ENCODE measurements around the gene GPC5. TPM values are rescaled to one million over a fixed set of nuclear protein-coding genes. Genes with fewer than 3 reads are reported as not detected.
A peak's percentile ranks its signal among the peaks of the same experiment; 100 is the strongest.

The GPC5 gene
- total RNA-seq, 1 experiment from 2014 or later: 0.26 TPM

DNA sequence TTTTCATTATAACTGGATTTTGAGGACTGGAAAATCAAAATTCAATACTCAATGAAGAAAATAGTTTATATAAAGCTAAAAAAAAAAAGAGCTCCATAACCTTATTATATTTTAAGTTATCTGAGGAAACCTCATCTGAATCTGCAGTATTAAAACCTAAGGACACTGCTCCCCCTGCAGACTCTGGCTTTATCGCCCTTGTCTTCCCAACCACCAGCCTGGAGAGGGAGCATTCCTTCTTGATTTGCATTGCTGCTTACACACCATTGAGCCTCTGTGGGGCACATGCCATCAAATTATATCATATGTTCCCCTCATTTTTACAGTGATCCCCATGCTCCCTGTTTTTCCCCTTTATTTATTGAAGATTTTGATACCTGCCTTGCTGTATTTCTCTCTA, 956.8 kb downstream of the GPC5 start:
- Histone ChIP-seq H3K36me3 (ENCODE audit: control insufficient read depth, insufficient read depth, low read length) (no peaks in the 10 kb centered on the region), H3K27me3 (ENCODE audit: control insufficient read depth, insufficient read depth, low read length) (no peaks in the 10 kb centered on the region), H3K4me3 (ENCODE audit: low read depth in 2 of 2, low read length in 2 of 2) (no peak overlapping the region), H3K27ac (ENCODE audit: low read length) (no peak overlapping the region), H3K9me3 (ENCODE audit: control insufficient read depth, insufficient read depth, low read depth, low read length) (no peaks in the 10 kb centered on the region), H3K4me1 (ENCODE audit: control insufficient read depth, insufficient read depth, low read length) (no peaks in the 10 kb centered on the region)
- no TSS peak for BruUV-seq (replicated peaks)
- intact Hi-C loops (cut with micrococcal nuclease; ENCODE audit: unreplicated experiment) (no loop called here), in situ Hi-C loops (cut with HindIII; ENCODE audit: low pct_unique_long_range_greater_than_20kb, low sequenced_read_pairs) (no loop called here)
- ChIA-PET POLR2A (no interaction called here), CTCF (no interaction called here)
- TF ChIP-seq, protein P1, sequence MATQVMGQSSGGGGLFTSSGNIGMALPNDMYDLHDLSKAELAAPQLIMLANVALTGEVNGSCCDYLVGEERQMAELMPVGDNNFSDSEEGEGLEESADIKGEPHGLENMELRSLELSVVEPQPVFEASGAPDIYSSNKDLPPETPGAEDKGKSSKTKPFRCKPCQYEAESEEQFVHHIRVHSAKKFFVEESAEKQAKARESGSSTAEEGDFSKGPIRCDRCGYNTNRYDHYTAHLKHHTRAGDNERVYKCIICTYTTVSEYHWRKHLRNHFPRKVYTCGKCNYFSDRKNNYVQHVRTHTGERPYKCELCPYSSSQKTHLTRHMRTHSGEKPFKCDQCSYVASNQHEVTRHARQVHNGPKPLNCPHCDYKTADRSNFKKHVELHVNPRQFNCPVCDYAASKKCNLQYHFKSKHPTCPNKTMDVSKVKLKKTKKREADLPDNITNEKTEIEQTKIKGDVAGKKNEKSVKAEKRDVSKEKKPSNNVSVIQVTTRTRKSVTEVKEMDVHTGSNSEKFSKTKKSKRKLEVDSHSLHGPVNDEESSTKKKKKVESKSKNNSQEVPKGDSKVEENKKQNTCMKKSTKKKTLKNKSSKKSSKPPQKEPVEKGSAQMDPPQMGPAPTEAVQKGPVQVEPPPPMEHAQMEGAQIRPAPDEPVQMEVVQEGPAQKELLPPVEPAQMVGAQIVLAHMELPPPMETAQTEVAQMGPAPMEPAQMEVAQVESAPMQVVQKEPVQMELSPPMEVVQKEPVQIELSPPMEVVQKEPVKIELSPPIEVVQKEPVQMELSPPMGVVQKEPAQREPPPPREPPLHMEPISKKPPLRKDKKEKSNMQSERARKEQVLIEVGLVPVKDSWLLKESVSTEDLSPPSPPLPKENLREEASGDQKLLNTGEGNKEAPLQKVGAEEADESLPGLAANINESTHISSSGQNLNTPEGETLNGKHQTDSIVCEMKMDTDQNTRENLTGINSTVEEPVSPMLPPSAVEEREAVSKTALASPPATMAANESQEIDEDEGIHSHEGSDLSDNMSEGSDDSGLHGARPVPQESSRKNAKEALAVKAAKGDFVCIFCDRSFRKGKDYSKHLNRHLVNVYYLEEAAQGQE (IDR thresholded peaks at IDR 0.05; ENCODE audit: insufficient read depth in 1 of 2, low read depth in 2 of 2, low read length in 1 of 2): no peak
- TF ChIP-seq POLR2AphosphoS5 (IDR thresholded peaks at IDR 0.05; ENCODE audit: low read depth, low read length) (no peak), SIN3A (IDR thresholded peaks at IDR 0.05; ENCODE audit: borderline replicate concordance, insufficient read depth, low read depth, low read length) (no peak)
- TF ChIP-seq, protein P2, sequence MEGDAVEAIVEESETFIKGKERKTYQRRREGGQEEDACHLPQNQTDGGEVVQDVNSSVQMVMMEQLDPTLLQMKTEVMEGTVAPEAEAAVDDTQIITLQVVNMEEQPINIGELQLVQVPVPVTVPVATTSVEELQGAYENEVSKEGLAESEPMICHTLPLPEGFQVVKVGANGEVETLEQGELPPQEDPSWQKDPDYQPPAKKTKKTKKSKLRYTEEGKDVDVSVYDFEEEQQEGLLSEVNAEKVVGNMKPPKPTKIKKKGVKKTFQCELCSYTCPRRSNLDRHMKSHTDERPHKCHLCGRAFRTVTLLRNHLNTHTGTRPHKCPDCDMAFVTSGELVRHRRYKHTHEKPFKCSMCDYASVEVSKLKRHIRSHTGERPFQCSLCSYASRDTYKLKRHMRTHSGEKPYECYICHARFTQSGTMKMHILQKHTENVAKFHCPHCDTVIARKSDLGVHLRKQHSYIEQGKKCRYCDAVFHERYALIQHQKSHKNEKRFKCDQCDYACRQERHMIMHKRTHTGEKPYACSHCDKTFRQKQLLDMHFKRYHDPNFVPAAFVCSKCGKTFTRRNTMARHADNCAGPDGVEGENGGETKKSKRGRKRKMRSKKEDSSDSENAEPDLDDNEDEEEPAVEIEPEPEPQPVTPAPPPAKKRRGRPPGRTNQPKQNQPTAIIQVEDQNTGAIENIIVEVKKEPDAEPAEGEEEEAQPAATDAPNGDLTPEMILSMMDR (IDR thresholded peaks at IDR 0.05): peak; percentile 31; the same call in 1 of the 2 replicates
- no peak for ATAC-seq
- DNase-seq (ENCODE audit: low read depth, low spot score): no peak

DNA sequence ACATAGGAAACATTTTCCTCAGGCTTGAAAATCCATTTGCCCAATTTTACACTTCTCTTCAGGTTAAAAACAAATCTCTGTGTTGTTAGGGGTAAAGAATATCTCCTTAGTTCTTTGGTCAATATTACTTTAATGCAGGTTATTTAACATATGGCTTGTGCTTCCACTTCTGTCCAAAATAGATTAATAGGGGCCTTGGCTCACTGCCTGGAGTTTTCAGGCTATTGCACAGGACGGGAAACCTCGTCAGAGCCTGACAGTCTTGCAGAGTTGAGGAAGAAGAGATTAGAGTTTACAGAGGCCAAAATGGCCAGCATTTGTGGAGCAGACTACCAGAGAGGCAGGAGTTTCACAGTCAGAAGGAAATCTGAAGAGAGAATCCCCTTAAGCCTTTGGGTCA, 964.3 kb downstream of the GPC5 start:
- Histone ChIP-seq H3K36me3 (ENCODE audit: control insufficient read depth, insufficient read depth, low read length) (no peaks in the 10 kb centered on the region), H3K4me1 (ENCODE audit: control insufficient read depth, insufficient read depth, low read length) (no peaks in the 10 kb centered on the region), H3K4me3 (ENCODE audit: low read depth in 2 of 2, low read length in 2 of 2) (no peak overlapping the region), H3K27ac (ENCODE audit: low read length) (no peak overlapping the region), H3K9me3 (ENCODE audit: control insufficient read depth, insufficient read depth, low read depth, low read length) (no peaks in the 10 kb centered on the region), H3K27me3 (ENCODE audit: control insufficient read depth, insufficient read depth, low read length) (no peaks in the 10 kb centered on the region)
- DNase-seq (ENCODE audit: low read depth, low spot score) (no peak), ATAC-seq (no peak)
- in situ Hi-C loops (cut with HindIII; ENCODE audit: low pct_unique_long_range_greater_than_20kb, low sequenced_read_pairs): no loop called here
- intact Hi-C loops (cut with micrococcal nuclease; ENCODE audit: unreplicated experiment): no loop called here
- BruUV-seq (replicated peaks): no TSS peak
- ChIA-PET CTCF (no interaction called here), POLR2A (no interaction called here)
- TF ChIP-seq SIN3A (IDR thresholded peaks at IDR 0.05; ENCODE audit: borderline replicate concordance, insufficient read depth, low read depth, low read length) (no peak), TCF7L2 (IDR thresholded peaks at IDR 0.05; ENCODE audit: low read depth, low read length) (no peak), POLR2AphosphoS5 (IDR thresholded peaks at IDR 0.05; ENCODE audit: low read depth, low read length) (no peak)
- TF ChIP-seq, protein P1 (IDR thresholded peaks at IDR 0.05; ENCODE audit: insufficient read depth in 1 of 2, low read depth in 2 of 2, low read length in 1 of 2): no peak
- TF ChIP-seq, protein P2 (IDR thresholded peaks at IDR 0.05): no peak
